ENCODE measurements around the gene LILRB4. TPM values are rescaled to one million over a fixed set of nuclear protein-coding genes. Genes with fewer than 3 reads are reported as not detected.
"Not testable (repeated sequence)": the region's sequence is repeated elsewhere in the genome, so short reads cannot be mapped to it uniquely, and the experiment has no call there.

The LILRB4 gene
- total RNA-seq, 1 experiment from 2014 or later: not detected

DNA sequence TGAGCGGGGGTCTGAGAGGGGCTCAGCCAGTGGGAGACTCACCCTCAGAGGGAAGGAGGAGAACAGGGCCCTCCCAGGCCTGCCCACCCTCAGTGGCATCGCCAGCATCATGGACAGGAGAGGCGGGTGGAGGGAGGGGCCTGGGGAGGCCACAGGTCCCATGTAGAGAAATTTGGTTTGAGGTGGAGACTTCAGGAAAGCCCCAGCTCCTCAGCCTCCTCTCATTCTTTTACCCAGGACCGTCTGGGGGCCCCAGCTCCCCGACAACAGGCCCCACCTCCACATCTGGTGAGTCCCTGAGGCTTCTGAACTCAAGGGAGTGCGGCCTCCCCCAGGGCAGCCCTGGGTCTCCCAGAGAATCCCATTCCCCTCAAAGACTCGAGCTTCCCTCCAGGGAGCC, 29.4 kb upstream of the LILRB4 start:
- Histone ChIP-seq H2AFZ (ENCODE audit: low read length) (no peak overlapping the region), H3T11ph (ENCODE audit: low read length) (no peak overlapping the region), H4K5ac (ENCODE audit: insufficient read length, low read depth, low read length) (no peak overlapping the region), H3K23me2 (ENCODE audit: insufficient read length, low read depth, low read length, poor library complexity, severe bottlenecking) (no peaks in the 10 kb centered on the region), H3K9ac (ENCODE audit: extremely low read depth, insufficient read length, low read length) (no peak overlapping the region), H3K9me3 (ENCODE audit: control insufficient read depth, low read depth, low read length) (peaks cover 45% of the 10 kb centered on the region), H4K91ac (ENCODE audit: insufficient read length, low read depth, low read length) (no peak overlapping the region), H3K18ac (ENCODE audit: insufficient read length, low read depth, low read length) (no peak overlapping the region), H3K4me1 (ENCODE audit: insufficient read depth, low read length) (no peaks in the 10 kb centered on the region), H4K20me1 (ENCODE audit: control insufficient read depth, insufficient read depth, insufficient read length) (no peaks in the 10 kb centered on the region), H2BK12ac (ENCODE audit: insufficient read length, low read depth, low read length) (no peak overlapping the region), H3K27ac (ENCODE audit: insufficient read length, low read depth, low read length) (no peak overlapping the region), H3K27me3 (ENCODE audit: insufficient read depth, low read length) (no peaks in the 10 kb centered on the region), H3K14ac (ENCODE audit: insufficient read depth, low read length) (no peak overlapping the region), H2AK5ac (ENCODE audit: insufficient read length, low read length) (no peak overlapping the region), H2BK5ac (ENCODE audit: insufficient read length, low read length) (no peak overlapping the region), H3K79me1 (ENCODE audit: insufficient read depth, low read depth, low read length, poor library complexity, severe bottlenecking) (no peaks in the 10 kb centered on the region), H3K56ac (ENCODE audit: insufficient read length, low read depth, low read length) (no peak overlapping the region), H3K79me2 (ENCODE audit: insufficient read depth, low read length) (no peaks in the 10 kb centered on the region), H3K4ac (ENCODE audit: low read depth, low read length) (no peak overlapping the region), H2BK120ac (ENCODE audit: low read depth, low read length, poor library complexity, severe bottlenecking) (no peak overlapping the region), H3K23ac (ENCODE audit: insufficient read length, low read depth, low read length) (no peak overlapping the region), H2BK15ac (ENCODE audit: low read depth, low read length) (no peak overlapping the region), H2BK20ac (ENCODE audit: low read depth, low read length, poor library complexity, severe bottlenecking) (no peak overlapping the region), H3K4me2 (ENCODE audit: insufficient read depth, insufficient read length, low read length) (no peak overlapping the region), H4K8ac (replicated peaks; ENCODE audit: insufficient read length, low read depth, low read length) (no peak overlapping the region)
- TF ChIP-seq, protein P1, sequence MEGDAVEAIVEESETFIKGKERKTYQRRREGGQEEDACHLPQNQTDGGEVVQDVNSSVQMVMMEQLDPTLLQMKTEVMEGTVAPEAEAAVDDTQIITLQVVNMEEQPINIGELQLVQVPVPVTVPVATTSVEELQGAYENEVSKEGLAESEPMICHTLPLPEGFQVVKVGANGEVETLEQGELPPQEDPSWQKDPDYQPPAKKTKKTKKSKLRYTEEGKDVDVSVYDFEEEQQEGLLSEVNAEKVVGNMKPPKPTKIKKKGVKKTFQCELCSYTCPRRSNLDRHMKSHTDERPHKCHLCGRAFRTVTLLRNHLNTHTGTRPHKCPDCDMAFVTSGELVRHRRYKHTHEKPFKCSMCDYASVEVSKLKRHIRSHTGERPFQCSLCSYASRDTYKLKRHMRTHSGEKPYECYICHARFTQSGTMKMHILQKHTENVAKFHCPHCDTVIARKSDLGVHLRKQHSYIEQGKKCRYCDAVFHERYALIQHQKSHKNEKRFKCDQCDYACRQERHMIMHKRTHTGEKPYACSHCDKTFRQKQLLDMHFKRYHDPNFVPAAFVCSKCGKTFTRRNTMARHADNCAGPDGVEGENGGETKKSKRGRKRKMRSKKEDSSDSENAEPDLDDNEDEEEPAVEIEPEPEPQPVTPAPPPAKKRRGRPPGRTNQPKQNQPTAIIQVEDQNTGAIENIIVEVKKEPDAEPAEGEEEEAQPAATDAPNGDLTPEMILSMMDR (conservative IDR thresholded peaks at IDR 0.05): no peak
- no peak overlapping the region for H3K27ac Mint-ChIP-seq
- no peaks in the 10 kb centered on the region for H3K4me1 Mint-ChIP-seq
- H3K9me3 Mint-ChIP-seq: peaks cover 83 to 93% of the 10 kb centered on the region in 2 experiments
- DNase-seq: no peak
- WGBS (ENCODE audit: extremely low coverage, insufficient read length, low lambda C conversion rate): no CpG with 5 or more reads among the region's 7 CpGs
- peaks cover 0 to 26% (median 9%) of the 10 kb centered on the region in 3 experiments; a peak in 5 of 7 replicates for H3K36me3 Mint-ChIP-seq (ENCODE audit: insufficient read depth in 1 of 3, low read depth in 3 of 3)
- peaks cover 7% of the 10 kb centered on the region; the same call in 1 of the 2 replicates for H3K27me3 Mint-ChIP-seq (ENCODE audit: low read depth)
- H3K4me3 Mint-ChIP-seq: no peak overlapping the region

DNA sequence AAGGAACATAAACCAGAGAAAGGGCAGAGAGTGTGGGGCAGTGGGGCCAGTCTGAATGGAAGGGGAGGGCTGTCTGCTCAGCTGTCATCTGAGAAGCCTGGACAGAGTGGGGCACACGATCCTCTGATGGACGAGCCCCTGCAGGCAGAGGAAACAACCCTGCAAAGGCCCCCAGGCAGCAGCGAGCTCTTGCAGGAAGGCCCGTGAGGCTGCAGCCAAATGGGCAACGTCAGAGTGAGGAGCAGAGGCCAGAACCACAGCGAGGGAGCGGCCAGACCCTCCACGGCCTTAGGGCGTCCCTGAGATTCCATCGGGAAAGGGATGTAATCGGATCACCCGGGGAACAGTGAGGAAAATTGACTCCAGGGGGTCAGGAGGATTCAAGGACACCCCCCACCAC, 26.7 kb upstream of the LILRB4 start:
- H2BK20ac ChIP-seq (ENCODE audit: low read depth, low read length, poor library complexity, severe bottlenecking); H2AFZ ChIP-seq (ENCODE audit: low read length); H2BK12ac ChIP-seq (ENCODE audit: insufficient read length, low read depth, low read length); H3K9ac ChIP-seq (ENCODE audit: extremely low read depth, insufficient read length, low read length); H2BK120ac ChIP-seq (ENCODE audit: low read depth, low read length, poor library complexity, severe bottlenecking); H3K23me2 ChIP-seq (ENCODE audit: insufficient read length, low read depth, low read length, poor library complexity, severe bottlenecking); H2BK15ac ChIP-seq (ENCODE audit: low read depth, low read length); H3K27me3 ChIP-seq (ENCODE audit: insufficient read depth, low read length); H3K27me3 Mint-ChIP-seq (ENCODE audit: low read depth); H3K4me1 ChIP-seq (ENCODE audit: insufficient read depth, low read length); H3K4me3 Mint-ChIP-seq; H3K4me2 ChIP-seq (ENCODE audit: insufficient read depth, insufficient read length, low read length); H3K14ac ChIP-seq (ENCODE audit: insufficient read depth, low read length); DNase-seq; H4K5ac ChIP-seq (ENCODE audit: insufficient read length, low read depth, low read length); H3K56ac ChIP-seq (ENCODE audit: insufficient read length, low read depth, low read length); H3T11ph ChIP-seq (ENCODE audit: low read length); H3K18ac ChIP-seq (ENCODE audit: insufficient read length, low read depth, low read length); H3K4ac ChIP-seq (ENCODE audit: low read depth, low read length); H2AK5ac ChIP-seq (ENCODE audit: insufficient read length, low read length); H3K27ac ChIP-seq (ENCODE audit: insufficient read length, low read depth, low read length); H3K79me2 ChIP-seq (ENCODE audit: insufficient read depth, low read length); H3K4me1 Mint-ChIP-seq; H4K20me1 ChIP-seq (ENCODE audit: control insufficient read depth, insufficient read depth, insufficient read length); H3K23ac ChIP-seq (ENCODE audit: insufficient read length, low read depth, low read length); H2BK5ac ChIP-seq (ENCODE audit: insufficient read length, low read length); H3K79me1 ChIP-seq (ENCODE audit: insufficient read depth, low read depth, low read length, poor library complexity, severe bottlenecking); H3K27ac Mint-ChIP-seq; H4K8ac ChIP-seq (replicated peaks; ENCODE audit: insufficient read length, low read depth, low read length); H4K91ac ChIP-seq (ENCODE audit: insufficient read length, low read depth, low read length): not testable (repeated sequence)
- H3K9me3 ChIP-seq (ENCODE audit: control insufficient read depth, low read depth, low read length): peaks cover 46% of the 10 kb centered on the region
- peaks cover 5 to 30% (median 6%) of the 10 kb centered on the region in 3 experiments; a peak in 6 of 7 replicates for H3K36me3 Mint-ChIP-seq (ENCODE audit: insufficient read depth in 1 of 3, low read depth in 3 of 3)
- WGBS (ENCODE audit: extremely low coverage, insufficient read length, low lambda C conversion rate): no CpG with 5 or more reads among the region's 12 CpGs
- H3K9me3 Mint-ChIP-seq: peaks cover 83 to 93% of the 10 kb centered on the region in 2 experiments

Measured in H9 (cell line).